Activated effector memory CD4-positive, alpha-beta T cell treated with Interleukin-2 at 50 U/mL for 16 hours (primary cell): ENCODE data around the gene PPP1R14B.

Source experiments
- DNase-seq: peaks from one replicate; pipeline ENCODE4 v3.0.0-alpha.2; 2020

The PPP1R14B gene

GRCh38 chr11:64229744-64230170 is 17.0 kb downstream of the PPP1R14B start:
- DNase-seq, result no peak

- no peak for DNase-seq
Observed at GRCh38 chr11:64229090-64229743, 17.5 kb downstream of the PPP1R14B start.

- no peak for DNase-seq
Observed at GRCh38 chr11:64227405-64227956, 19.3 kb downstream of the PPP1R14B start.

GRCh38 chr11:64226507-64227051 is 20.2 kb downstream of the PPP1R14B start:
- peak; percentile 48 for DNase-seq

- DNase-seq, result peak; percentile 90
Observed at GRCh38 chr11:64225608-64226506, 20.9 kb downstream of the PPP1R14B start, which contains the start of the genes NUDT22 and TRPT1. Gene NUDT22, plus strand, starts transcription at chr11:64226274. Its CDS starts 379 bp downstream, at chr11:64226653. Gene TRPT1, minus strand, starts transcription at chr11:64226186. Its CDS starts 326 bp downstream, at chr11:64225860.

- DNase-seq, result no peak
Observed at GRCh38 chr11:64224891-64225607, 21.7 kb downstream of the PPP1R14B start.

GRCh38 chr11:64224151-64224890 is 22.4 kb downstream of the PPP1R14B start:
- no peak for DNase-seq

- DNase-seq, result no peak
Observed at GRCh38 chr11:64223001-64223651, 23.6 kb downstream of the PPP1R14B start.

GRCh38 chr11:64222651-64223000 is 24.1 kb downstream of the PPP1R14B start:
- no peak for DNase-seq

GRCh38 chr11:64220798-64221197 is 25.9 kb downstream of the PPP1R14B start:
- no peak for DNase-seq

- DNase-seq, result no peak
Observed at GRCh38 chr11:64220271-64220670, 26.5 kb downstream of the PPP1R14B start.

- DNase-seq, result no peak
Observed at GRCh38 chr11:64219755-64220154, 27.0 kb downstream of the PPP1R14B start.

GRCh38 chr11:64219354-64219684 is 27.4 kb downstream of the PPP1R14B start:
- DNase-seq, result no peak

GRCh38 chr11:64218628-64219353 is 28.0 kb downstream of the PPP1R14B start:
- no peak for DNase-seq

GRCh38 chr11:64216879-64217278 is 29.9 kb downstream of the PPP1R14B start:
- DNase-seq, result no peak

- no peak for DNase-seq
Observed at GRCh38 chr11:64211181-64211872, 35.4 kb downstream of the PPP1R14B start.

- no peak for DNase-seq
Observed at GRCh38 chr11:64210301-64211020, 36.3 kb downstream of the PPP1R14B start.

GRCh38 chr11:64209563-64209843 is 37.2 kb downstream of the PPP1R14B start:
- DNase-seq, result no peak

- DNase-seq, result no peak
Observed at GRCh38 chr11:64208796-64209562, 37.8 kb downstream of the PPP1R14B start.
